ENCODE measurements around the gene APLP2. TPM values are rescaled to one million over a fixed set of nuclear protein-coding genes. Genes with fewer than 3 reads are reported as not detected.

The APLP2 gene
- polyA plus RNA-seq, 3 donors, result 486 to 622 (median 591) TPM

GRCh38 chr11:130050257-130050656 is 19.4 kb upstream of the APLP2 start:
- Mint-ChIP-seq H3K36me3 (no peaks in the 10 kb centered on the region), H3K9me3 (peaks cover 0 to 6% (median 3%) of the 10 kb centered on the region in 7 donors), H3K4me3 (peak overlapping the region in 1 of 2 donors; percentile 73), H3K27ac (peak overlapping the region; percentile 93 to 99 (median 97)), H3K4me1 (peaks cover 56% of the 10 kb centered on the region), H3K27me3 (ENCODE audit: low read depth in 3 of 3) (no peaks in the 10 kb centered on the region)
- intact Hi-C loops (cut with micrococcal nuclease), result loop anchor here in 1 of 2 donors (2.0 kb wide), 1 partner anchor 19 kb away; the partner anchor contains the start of gene APLP2
- WGBS (ENCODE audit: insufficient coverage), result no CpG with 5 or more reads among the region's 2 CpGs
- Histone ChIP-seq H3K27me3 (ENCODE audit: control insufficient read depth in 2 of 2, insufficient read depth in 2 of 2, low read length in 2 of 2) (no peaks in the 10 kb centered on the region), H2AFZ (ENCODE audit: insufficient read depth, low read depth, low read length, poor library complexity, severe bottlenecking) (no peak overlapping the region), H3K4me1 (ENCODE audit: control insufficient read depth in 1 of 2, insufficient read depth in 2 of 2, low read length in 2 of 2) (peaks cover 56 to 72% of the 10 kb centered on the region in 2 donors), H4K20me1 (ENCODE audit: insufficient read depth, low read length) (no peaks in the 10 kb centered on the region), H3K79me2 (ENCODE audit: insufficient read depth, low read length) (no peaks in the 10 kb centered on the region), H3K36me3 (replicated peaks in 1 of 2; ENCODE audit: control insufficient read depth in 1 of 2, insufficient read depth in 2 of 2, low read length in 2 of 2) (no peaks in the 10 kb centered on the region), H3K27ac (ENCODE audit: low read depth in 1 of 2, low read length in 2 of 2) (peak overlapping the region; percentile 84 to 95), H3K4me3 (replicated peaks in 1 of 3; ENCODE audit: low read depth in 2 of 3, low read length in 3 of 3) (peak overlapping the region in 1 of 3 experiments; percentile 50), H3K9me3 (replicated peaks in 1 of 2; ENCODE audit: control insufficient read depth in 1 of 2, insufficient read depth in 1 of 2, low read length in 2 of 2) (peaks cover 0 to 3% of the 10 kb centered on the region in 2 donors), H3K9ac (ENCODE audit: insufficient read depth, low read length, poor library complexity, severe bottlenecking) (peak overlapping the region; percentile 59), H3K4me2 (replicated peaks; ENCODE audit: extremely low read depth, low read length, poor library complexity, severe bottlenecking) (peak overlapping the region; percentile 45)
- DNase-seq, result peak; percentile 72 to 89 (median 84)
- no peak for TF ChIP-seq CTCF (IDR thresholded peaks at IDR 0.05)

DNA sequence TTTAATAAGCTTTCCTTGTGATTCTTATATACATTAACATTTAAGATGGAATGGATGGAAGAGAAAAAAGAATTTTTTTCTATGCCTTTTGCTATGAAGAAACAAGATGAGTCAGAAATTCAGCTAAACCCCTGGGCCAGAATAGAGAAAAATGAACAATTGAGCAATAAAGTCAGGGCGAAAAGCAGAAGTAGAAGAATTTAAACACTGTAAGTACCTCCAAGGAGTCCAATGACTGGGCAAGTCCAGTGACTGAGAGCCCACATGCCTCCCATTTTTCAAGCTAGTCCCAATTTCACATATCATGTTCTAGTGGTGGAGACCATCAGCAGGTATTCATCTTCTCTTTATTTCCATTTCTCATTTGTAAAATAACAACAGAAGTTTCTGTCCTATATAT is 18.6 kb upstream of the APLP2 start:
- Histone ChIP-seq H3K27ac (ENCODE audit: low read depth in 1 of 2, low read length in 2 of 2) (peak overlapping the region; percentile 84 to 95), H3K4me2 (replicated peaks; ENCODE audit: extremely low read depth, low read length, poor library complexity, severe bottlenecking) (peak overlapping the region; percentile 45), H3K36me3 (replicated peaks in 1 of 2; ENCODE audit: control insufficient read depth in 1 of 2, insufficient read depth in 2 of 2, low read length in 2 of 2) (no peaks in the 10 kb centered on the region), H2AFZ (ENCODE audit: insufficient read depth, low read depth, low read length, poor library complexity, severe bottlenecking) (no peak overlapping the region), H4K20me1 (ENCODE audit: insufficient read depth, low read length) (no peaks in the 10 kb centered on the region), H3K79me2 (ENCODE audit: insufficient read depth, low read length) (no peaks in the 10 kb centered on the region), H3K4me1 (ENCODE audit: control insufficient read depth in 1 of 2, insufficient read depth in 2 of 2, low read length in 2 of 2) (peaks cover 52 to 69% of the 10 kb centered on the region in 2 donors), H3K27me3 (ENCODE audit: control insufficient read depth in 2 of 2, insufficient read depth in 2 of 2, low read length in 2 of 2) (no peaks in the 10 kb centered on the region), H3K9ac (ENCODE audit: insufficient read depth, low read length, poor library complexity, severe bottlenecking) (peak overlapping the region; percentile 59), H3K9me3 (replicated peaks in 1 of 2; ENCODE audit: control insufficient read depth in 1 of 2, insufficient read depth in 1 of 2, low read length in 2 of 2) (peaks cover 0 to 3% of the 10 kb centered on the region in 2 donors), H3K4me3 (replicated peaks in 1 of 3; ENCODE audit: low read depth in 2 of 3, low read length in 3 of 3) (peak overlapping the region in 1 of 3 experiments; percentile 50)
- Mint-ChIP-seq H3K36me3 (no peaks in the 10 kb centered on the region), H3K27ac (peak overlapping the region; percentile 93 to 99 (median 97)), H3K27me3 (ENCODE audit: low read depth in 3 of 3) (no peaks in the 10 kb centered on the region), H3K4me1 (peaks cover 61% of the 10 kb centered on the region), H3K9me3 (peaks cover 0 to 6% (median 3%) of the 10 kb centered on the region in 7 donors), H3K4me3 (no peak overlapping the region)
- WGBS (ENCODE audit: insufficient coverage), result no CpG with 5 or more reads among the region's 1 CpG
- peak; percentile 91 to 95 (median 95) for DNase-seq
- TF ChIP-seq CTCF (IDR thresholded peaks at IDR 0.05), result no peak
- intact Hi-C loops (cut with micrococcal nuclease), result loop anchor here in 1 of 2 donors (2.0 kb wide), 1 partner anchor 18 kb away; the partner anchor contains the start of gene APLP2
